ENCODE measurements around the gene RFX2. TPM values are rescaled to one million over a fixed set of nuclear protein-coding genes. Genes with fewer than 3 reads are reported as not detected.

RFX2 gene
- total RNA-seq, 2 donors from 2014 or later, result 14.0 to 14.8 TPM

- H3K36me3 ChIP-seq (replicated peaks in 1 of 2; ENCODE audit: insufficient read depth in 1 of 2, low read depth in 2 of 2), result no peaks in the 10 kb centered on the region
- H3K27me3 ChIP-seq, result no peaks in the 10 kb centered on the region
- intact Hi-C loops (cut with DNase I), result no loop called here
- ATAC-seq, result peak; percentile 25
- peak overlapping the region in 3 of 4 donors; percentile 73 to 83 (median 76) for H3K27ac ChIP-seq
- no peak overlapping the region for H3K4me3 ChIP-seq
- 42 to 44% methylated on average over 8 of the region's 8 CpGs for WGBS, 2 donors
- no peaks in the 10 kb centered on the region for H3K9me3 ChIP-seq
- TF ChIP-seq CTCF (IDR thresholded peaks at IDR 0.05), result no peak
- TF ChIP-seq POLR2A (IDR thresholded peaks at IDR 0.05), result no peak
- DNase-seq, result no peak
- peaks cover 13% of the 10 kb centered on the region for H3K4me1 ChIP-seq
Observed at GRCh38 chr19:6091771-6092291, 18.5 kb downstream of the RFX2 start.

- Histone ChIP-seq H3K27ac (peak overlapping the region in 2 of 4 donors; percentile 76 to 83), H3K27me3 (no peaks in the 10 kb centered on the region), H3K9me3 (no peaks in the 10 kb centered on the region), H3K4me3 (no peak overlapping the region), H3K36me3 (replicated peaks in 1 of 2; ENCODE audit: insufficient read depth in 1 of 2, low read depth in 2 of 2) (no peaks in the 10 kb centered on the region), H3K4me1 (peaks cover 13% of the 10 kb centered on the region)
- DNase-seq (no peak), ATAC-seq (no peak)
- intact Hi-C loops (cut with DNase I), result no loop called here
- 77 to 82% methylated on average over 3 of the region's 3 CpGs for WGBS, 2 donors
- TF ChIP-seq CTCF (IDR thresholded peaks at IDR 0.05) (no peak), POLR2A (IDR thresholded peaks at IDR 0.05) (no peak)
Observed at GRCh38 chr19:6090634-6091033, 19.7 kb downstream of the RFX2 start.

GRCh38 chr19:6088602-6089049 is 21.7 kb downstream of the RFX2 start:
- Histone ChIP-seq H3K36me3 (replicated peaks in 1 of 2; ENCODE audit: insufficient read depth in 1 of 2, low read depth in 2 of 2) (no peaks in the 10 kb centered on the region), H3K27ac (peak overlapping the region in 3 of 4 donors; percentile 60 to 83 (median 66)), H3K9me3 (no peaks in the 10 kb centered on the region), H3K4me3 (no peak overlapping the region), H3K4me1 (peaks cover 13% of the 10 kb centered on the region), H3K27me3 (no peaks in the 10 kb centered on the region)
- intact Hi-C loops (cut with DNase I), result no loop called here
- DNase-seq (no peak), ATAC-seq (no peak)
- TF ChIP-seq POLR2A (IDR thresholded peaks at IDR 0.05) (no peak), CTCF (IDR thresholded peaks at IDR 0.05) (no peak)
- 82 to 92% methylated on average over 3 of the region's 3 CpGs for WGBS, 2 donors

GRCh38 chr19:6087074-6087571 is 23.2 kb downstream of the RFX2 start:
- Histone ChIP-seq H3K27me3 (no peaks in the 10 kb centered on the region), H3K4me3 (no peak overlapping the region), H3K36me3 (replicated peaks in 1 of 2; ENCODE audit: insufficient read depth in 1 of 2, low read depth in 2 of 2) (no peaks in the 10 kb centered on the region), H3K4me1 (peaks cover 6% of the 10 kb centered on the region), H3K27ac (peak overlapping the region; percentile 25 to 83 (median 63)), H3K9me3 (no peaks in the 10 kb centered on the region)
- intact Hi-C loops (cut with DNase I), result no loop called here
- 6 to 17% methylated on average over 9 of the region's 9 CpGs for WGBS, 2 donors
- TF ChIP-seq CTCF (IDR thresholded peaks at IDR 0.05) (no peak), POLR2A (IDR thresholded peaks at IDR 0.05) (no peak)
- ATAC-seq (peak; percentile 27), DNase-seq (no peak)

Data from body of pancreas (tissue), 4 donors.